ENCODE data around the gene PSG2. TPM values are rescaled to one million over a fixed set of nuclear protein-coding genes. Genes with fewer than 3 reads are reported as not detected.

The PSG2 gene
- not detected in 2 replicates for total RNA-seq

GRCh38 chr19:43082601-43083000, at the start of gene PSG2:
PSG2 (minus strand) TSS chr19:43082701; CDS start chr19:43082569, 132 bp downstream.

DNA sequence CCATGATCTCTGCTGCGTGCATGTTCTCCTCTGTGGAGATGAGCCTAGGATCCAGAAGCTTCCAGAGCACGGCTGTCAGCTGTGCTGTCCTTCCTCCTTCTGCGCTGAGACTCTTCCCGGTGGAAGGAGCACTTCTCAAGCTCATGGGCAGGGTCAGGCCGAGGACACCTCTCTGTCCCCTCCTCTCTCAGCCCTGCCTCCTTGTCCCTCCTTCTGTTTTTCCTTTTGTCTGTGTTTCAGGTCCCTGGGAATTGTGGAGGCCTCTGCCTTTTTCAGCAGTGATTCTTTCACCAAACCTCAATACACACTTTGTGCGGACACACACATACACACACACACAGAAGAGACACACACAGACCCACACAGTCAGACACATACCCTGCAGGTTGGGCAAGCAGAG, 56.1 kb downstream of the PSG2 start, which contains the start of gene PSG11:
Gene PSG11 (minus strand): TSS at position 101 of the 400 bp plus-strand sequence. CDS start 97 bp downstream, at position 4.

Other genes with a start within 250 kb of the PSG2 start
- not detected in 2 replicates for gene PSG1, start 203.0 kb downstream of the PSG2 start, total RNA-seq
- gene PSG6, start 164.8 kb downstream of the PSG2 start, total RNA-seq, result not detected in 2 replicates
- not detected in 2 replicates for gene PSG7, start 145.5 kb downstream of the PSG2 start, total RNA-seq
- gene PSG11, start 56.2 kb downstream of the PSG2 start, total RNA-seq, result not detected in 2 replicates
- 0.89 and 1.9 TPM in 2 replicates for gene PSG5, start 103.8 kb upstream of the PSG2 start, total RNA-seq
- 0.30 and 11.0 TPM in 2 replicates for gene PSG4, start 122.9 kb upstream of the PSG2 start, total RNA-seq
- gene PSG9, start 186.8 kb upstream of the PSG2 start, total RNA-seq, result not detected in 2 replicates

Measured in smooth muscle cell of the umbilical artery (primary cell).